Astrocyte of the cerebellum (primary cell): ENCODE measurements around the gene CHAC1.

Experiments used
- DNase-seq: peaks from one replicate; pipeline ENCODE4 v3.0.0-alpha.2; 2011; ENCODE audit warnings: low read depth
- H3K4me3 ChIP-seq: 2 replicates; pipeline ENCODE4 v1.5.1; 2011; ENCODE audit warnings: mild to moderate bottlenecking, low read depth, low read length, moderate library complexity
- CTCF ChIP-seq: IDR thresholded peaks from 2 replicates; pipeline ENCODE4 v1.5.1; 2012; ENCODE audit warnings: low read length, low read depth, moderate library complexity, mild to moderate bottlenecking; ENCODE audit errors: missing control alignments
- in situ Hi-C: cut with HindIII; loops from 2 replicates; pipeline ENCODE4 v1.10.0; 2017; ENCODE audit warnings: low sequenced_read_pairs

CHAC1 gene

GRCh38 chr15:40909662-40910630, 43.3 kb upstream of the CHAC1 start:
- H3K4me3 ChIP-seq, result no peak overlapping the region
- in situ Hi-C loops, result loop anchor here (5.0 kb wide), 2 partner anchors 117 to 267 kb away; no protein-coding TSS in a partner anchor
- TF ChIP-seq CTCF, result no peak
- DNase-seq, result no peak

GRCh38 chr15:40911141-40911540, 42.1 kb upstream of the CHAC1 start:
- TF ChIP-seq CTCF, result no peak
- DNase-seq, result no peak
- in situ Hi-C loops, result no loop called here
- H3K4me3 ChIP-seq, result no peak overlapping the region

- H3K4me3 ChIP-seq, result no peak overlapping the region
- no peak for TF ChIP-seq CTCF
- in situ Hi-C loops, result no loop called here
- no peak for DNase-seq
These were observed 41.6 kb upstream of the CHAC1 start for GRCh38 chr15:40911693-40912092.

GRCh38 chr15:40912478-40912877, 40.8 kb upstream of the CHAC1 start:
- no peak for TF ChIP-seq CTCF
- H3K4me3 ChIP-seq, result no peak overlapping the region
- in situ Hi-C loops, result no loop called here
- DNase-seq, result no peak

GRCh38 chr15:40914013-40914412, 39.3 kb upstream of the CHAC1 start:
- in situ Hi-C loops, result no loop called here
- TF ChIP-seq CTCF, result no peak
- no peak for DNase-seq
- H3K4me3 ChIP-seq, result no peak overlapping the region

- TF ChIP-seq CTCF, result no peak
- in situ Hi-C loops, result no loop called here
- no peak for DNase-seq
- no peak overlapping the region for H3K4me3 ChIP-seq
These were observed 38.8 kb upstream of the CHAC1 start for GRCh38 chr15:40914486-40914885.
